ENCODE measurements around the gene KDR.

The KDR gene

GRCh38 chr4:55077577-55077976 lies 47.8 kb downstream of the KDR start:
- DNase-seq = no peak

- no peak for DNase-seq
These were observed 49.3 kb downstream of the KDR start for GRCh38 chr4:55075823-55076716.

- DNase-seq = no peak
These were observed 50.0 kb downstream of the KDR start for GRCh38 chr4:55075376-55075775.

GRCh38 chr4:55074386-55074785 lies 51.0 kb downstream of the KDR start:
- no peak for DNase-seq

- DNase-seq = no peak
These were observed 53.4 kb downstream of the KDR start for GRCh38 chr4:55071951-55072350.

GRCh38 chr4:55069248-55069647 lies 56.1 kb downstream of the KDR start:
- DNase-seq = no peak

GRCh38 chr4:55068522-55068921 lies 56.9 kb downstream of the KDR start:
- no peak for DNase-seq

GRCh38 chr4:55066018-55066417 lies 59.4 kb downstream of the KDR start:
- no peak for DNase-seq

- no peak for DNase-seq
These were observed 69.9 kb downstream of the KDR start for GRCh38 chr4:55055529-55055928.

- DNase-seq = no peak
These were observed 73.9 kb downstream of the KDR start for GRCh38 chr4:55051532-55051931.

- DNase-seq = no peak
These were observed 74.9 kb downstream of the KDR start for GRCh38 chr4:55050418-55050950.

GRCh38 chr4:55038176-55038890 lies 87.1 kb downstream of the KDR start:
- no peak for DNase-seq

- DNase-seq = no peak
These were observed 87.7 kb downstream of the KDR start for GRCh38 chr4:55037728-55038127.

GRCh38 chr4:55036405-55036804 lies 89.0 kb downstream of the KDR start:
- no peak for DNase-seq

- no peak for DNase-seq
These were observed 89.5 kb downstream of the KDR start for GRCh38 chr4:55035892-55036291.

GRCh38 chr4:55033296-55033695 lies 92.1 kb downstream of the KDR start:
- DNase-seq = no peak

- DNase-seq = no peak
These were observed 92.6 kb downstream of the KDR start for GRCh38 chr4:55032788-55033187.

- DNase-seq = no peak
These were observed 93.2 kb downstream of the KDR start for GRCh38 chr4:55032179-55032578.

GRCh38 chr4:55031158-55031557 lies 94.2 kb downstream of the KDR start:
- no peak for DNase-seq

- no peak for DNase-seq
These were observed 94.8 kb downstream of the KDR start for GRCh38 chr4:55030589-55030988.

GRCh38 chr4:55029821-55030503 lies 95.4 kb downstream of the KDR start:
- no peak for DNase-seq

- DNase-seq = no peak
These were observed 96.1 kb downstream of the KDR start for GRCh38 chr4:55029321-55029720.

Measured in amniotic stem cell (primary cell).